ENCODE data around the gene PEF1.
A peak's percentile ranks its signal among the peaks of the same experiment; 100 is the strongest.

The PEF1 gene

GRCh38 chr1:31670593-31670964 lies 25.9 kb upstream of the PEF1 start:
- DNase-seq: no peak

DNA sequence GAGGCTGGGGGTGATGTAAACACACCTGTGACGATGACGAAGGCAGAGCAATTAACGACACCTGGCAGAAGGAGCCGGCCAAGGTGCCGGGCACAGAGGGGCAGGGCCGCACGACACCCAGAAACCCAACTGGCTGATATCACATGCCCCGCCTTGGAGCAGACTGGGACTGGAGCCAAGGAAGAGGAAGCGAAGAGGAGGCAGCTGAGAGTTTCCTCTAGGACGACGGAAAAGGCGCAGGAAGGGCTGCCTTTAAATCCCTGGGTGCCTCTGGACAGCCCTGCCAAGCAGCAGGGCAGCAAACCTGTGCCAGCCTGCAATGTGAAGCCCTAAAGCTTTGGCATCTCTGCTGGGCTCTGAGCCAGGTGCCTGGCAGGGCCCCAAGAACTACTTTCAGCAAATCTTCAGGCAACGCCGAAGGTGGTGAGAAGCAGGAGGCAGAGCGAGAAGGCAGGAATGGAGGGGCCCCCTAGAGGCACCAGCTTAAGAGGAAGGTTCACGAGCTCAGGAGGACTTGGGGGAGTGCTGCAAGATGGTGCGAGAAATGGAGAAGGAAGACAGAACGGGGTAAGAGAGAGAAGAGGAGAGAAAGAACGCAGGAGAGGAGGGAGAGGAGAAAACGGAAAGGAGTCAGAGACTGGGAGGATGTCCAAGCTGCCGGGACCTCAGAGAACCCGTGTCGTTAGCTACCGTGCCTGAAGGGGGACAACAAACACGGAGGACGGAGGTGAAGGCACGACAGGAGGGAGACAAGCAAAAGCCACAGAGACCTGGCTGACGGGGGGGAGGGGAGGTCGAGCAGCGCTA lies 25.3 kb upstream of the PEF1 start:
- DNase-seq: no peak

DNA sequence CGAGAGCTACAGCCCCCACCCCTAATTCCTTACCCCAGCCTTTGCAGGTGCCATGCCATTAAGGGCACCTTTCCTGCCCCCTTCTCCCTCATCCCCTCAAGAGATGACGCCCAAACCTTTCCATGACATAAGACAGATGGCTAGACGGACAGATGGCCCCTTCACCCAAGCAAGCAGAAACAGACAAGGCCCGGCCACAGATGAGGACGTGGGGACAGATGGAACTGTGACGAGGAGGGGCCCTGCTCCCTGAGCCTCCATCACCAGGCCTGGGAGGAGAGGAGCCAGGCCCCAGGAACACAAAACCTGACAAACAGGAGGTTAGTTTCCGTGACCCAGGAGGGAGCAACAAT lies 24.7 kb upstream of the PEF1 start:
- DNase-seq: no peak

DNA sequence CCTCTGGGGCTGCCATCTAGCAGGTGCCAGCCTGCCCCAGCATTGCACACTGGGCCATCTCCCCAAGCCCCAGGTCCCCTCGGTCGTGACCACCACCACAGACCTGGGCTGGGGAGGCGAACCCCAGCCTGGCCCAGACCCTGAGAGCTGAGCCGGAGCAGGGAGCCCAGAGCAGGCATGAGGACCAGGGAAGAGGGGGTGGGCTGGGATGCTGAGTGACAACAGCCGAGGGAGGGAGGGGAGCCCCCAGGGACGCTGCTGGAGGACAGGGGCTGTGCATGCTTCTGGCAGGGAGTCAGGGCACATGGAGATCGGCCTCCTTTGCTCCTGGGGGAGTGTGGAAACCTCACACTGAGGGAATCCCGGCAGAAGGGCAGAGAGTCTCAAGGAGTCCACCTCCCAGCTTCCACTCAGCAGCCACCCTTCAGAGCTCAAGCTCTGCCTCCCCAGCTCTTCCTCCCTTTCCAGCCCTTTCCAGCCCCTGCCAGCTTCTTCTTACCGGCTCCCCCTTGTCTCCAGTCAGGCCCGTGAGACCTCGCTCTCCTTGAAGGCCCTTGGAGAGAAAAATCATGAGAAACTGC lies 23.7 kb upstream of the PEF1 start:
- no peak for DNase-seq

DNA sequence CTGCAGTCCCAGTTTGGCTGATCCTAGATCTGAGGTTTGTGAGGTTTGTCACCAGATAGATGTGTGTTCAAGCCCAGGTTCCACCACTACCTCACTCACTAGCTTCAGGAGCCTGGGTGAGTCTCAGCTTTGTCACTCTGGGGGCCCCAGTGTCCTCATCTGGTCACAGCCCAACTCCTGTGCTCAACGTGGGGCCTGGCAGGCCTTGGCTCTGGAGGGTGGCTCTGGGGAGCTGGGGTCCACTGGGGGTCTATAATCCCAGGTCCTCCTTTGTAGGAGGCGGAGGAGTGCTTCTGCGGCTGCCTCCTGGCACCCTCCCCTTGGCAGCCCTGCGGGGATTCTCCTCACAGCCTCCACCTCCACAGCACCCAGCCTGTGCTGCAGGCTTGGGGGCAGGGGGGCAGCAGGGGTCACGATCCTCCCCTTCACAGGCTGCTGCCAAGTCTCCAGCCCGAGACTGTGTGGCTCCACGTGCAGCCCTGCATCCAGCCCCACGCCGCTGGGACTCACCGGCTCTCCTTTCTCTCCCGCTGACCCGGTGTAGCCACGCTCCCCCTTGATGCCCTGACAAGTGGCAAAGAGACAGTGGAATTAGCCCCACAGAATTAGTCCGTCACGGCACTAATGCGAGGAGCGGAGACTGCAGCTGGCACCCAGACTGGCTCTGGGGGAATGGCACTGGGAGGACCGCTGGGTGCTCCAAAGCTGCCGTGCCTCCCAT lies 22.5 kb upstream of the PEF1 start:
- no peak for DNase-seq

GRCh38 chr1:31666263-31666963 lies 21.7 kb upstream of the PEF1 start:
- no peak for DNase-seq

DNA sequence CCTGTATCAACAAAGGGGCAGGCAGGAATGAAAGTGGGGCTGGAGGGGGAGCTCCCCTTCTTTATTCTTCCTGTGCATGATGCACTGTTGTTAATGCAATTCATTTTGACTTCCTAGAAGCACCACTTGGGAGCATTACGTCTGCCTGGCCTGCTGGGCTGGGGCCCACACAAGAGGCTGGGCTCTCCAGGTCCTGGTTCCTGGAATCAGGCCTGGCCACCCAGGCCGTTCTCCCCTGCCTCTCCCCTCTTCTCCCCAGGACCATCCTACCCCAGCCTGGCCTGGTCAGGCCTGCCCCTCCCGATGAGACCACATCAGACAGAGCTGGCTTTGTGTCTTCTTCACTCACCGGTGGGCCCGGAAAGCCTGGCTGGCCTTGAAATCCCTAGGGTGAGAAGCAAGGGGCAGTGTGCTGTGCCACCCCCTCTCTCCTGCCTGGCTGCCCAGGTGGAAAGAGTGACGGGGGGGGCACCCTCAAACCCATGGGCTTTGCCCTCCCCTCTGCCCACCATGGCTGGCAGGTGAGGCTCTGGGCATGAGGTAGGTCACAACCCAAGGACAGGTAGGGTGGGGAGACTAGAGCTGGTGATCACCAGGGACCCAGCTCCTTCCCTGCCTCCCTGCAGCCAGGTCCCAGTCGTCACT lies 20.7 kb upstream of the PEF1 start:
- DNase-seq: no peak

GRCh38 chr1:31664528-31664927 lies 19.9 kb upstream of the PEF1 start:
- no peak for DNase-seq

DNA sequence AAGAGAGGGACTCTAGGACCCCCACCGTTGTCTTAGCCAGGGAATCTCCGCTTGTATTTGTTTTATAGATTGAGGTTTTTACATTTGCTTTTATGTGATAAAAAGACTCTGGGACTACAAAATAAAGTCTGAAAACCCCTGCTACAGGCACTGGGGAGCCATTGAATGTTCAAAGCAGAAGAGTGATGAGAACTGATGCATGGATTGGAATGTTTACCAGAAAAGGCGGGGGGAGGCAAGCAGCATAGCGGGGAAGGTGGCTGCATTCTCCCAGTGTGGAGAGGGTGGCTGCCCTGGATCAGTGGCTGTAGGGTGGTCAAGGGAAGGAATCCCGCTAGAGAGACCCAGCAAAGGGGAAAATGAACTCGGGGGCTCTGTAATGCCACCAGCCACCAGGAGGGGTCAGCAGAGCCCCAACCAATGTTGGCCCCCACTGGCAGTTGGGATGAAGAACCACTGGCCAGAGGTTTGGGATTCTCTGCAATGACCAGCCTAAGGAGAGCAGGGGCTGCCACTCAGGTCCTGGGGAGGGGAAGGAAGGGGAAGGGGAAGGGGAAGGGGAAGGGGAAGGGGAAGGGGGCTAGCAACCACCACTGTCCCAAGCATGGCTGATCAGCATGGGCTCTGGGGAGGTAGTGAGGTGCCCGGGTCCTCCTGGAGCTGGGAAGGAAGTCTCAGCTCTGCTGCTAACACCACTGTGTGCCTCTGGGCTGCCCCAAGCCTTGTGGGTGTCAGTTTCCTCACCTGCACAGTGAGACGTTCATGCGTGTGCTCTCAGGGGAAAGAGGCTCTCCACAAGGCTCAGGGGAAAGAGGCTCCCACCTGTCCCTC lies 19.2 kb upstream of the PEF1 start:
- DNase-seq: peak in 1 of 2 experiments; percentile 41

DNA sequence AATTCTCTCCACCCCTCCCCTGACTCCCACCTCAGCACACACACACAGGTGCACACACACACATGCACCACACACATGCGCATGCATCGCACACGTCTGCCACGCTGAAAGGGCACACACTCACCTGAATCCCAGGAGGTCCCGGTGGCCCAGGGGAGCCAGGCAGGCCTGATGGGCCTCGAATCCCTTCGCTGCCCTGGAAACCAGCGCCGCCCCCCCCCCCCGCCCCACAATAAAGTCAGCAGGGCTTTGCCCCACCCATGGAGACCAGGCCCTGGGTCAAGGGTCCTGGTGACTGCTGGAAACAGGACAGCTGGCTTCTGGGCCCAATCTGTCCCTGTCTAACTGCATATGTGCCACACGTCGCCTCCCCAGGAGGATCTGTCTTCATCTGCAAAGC lies 17.8 kb upstream of the PEF1 start:
- no peak for DNase-seq

DNA sequence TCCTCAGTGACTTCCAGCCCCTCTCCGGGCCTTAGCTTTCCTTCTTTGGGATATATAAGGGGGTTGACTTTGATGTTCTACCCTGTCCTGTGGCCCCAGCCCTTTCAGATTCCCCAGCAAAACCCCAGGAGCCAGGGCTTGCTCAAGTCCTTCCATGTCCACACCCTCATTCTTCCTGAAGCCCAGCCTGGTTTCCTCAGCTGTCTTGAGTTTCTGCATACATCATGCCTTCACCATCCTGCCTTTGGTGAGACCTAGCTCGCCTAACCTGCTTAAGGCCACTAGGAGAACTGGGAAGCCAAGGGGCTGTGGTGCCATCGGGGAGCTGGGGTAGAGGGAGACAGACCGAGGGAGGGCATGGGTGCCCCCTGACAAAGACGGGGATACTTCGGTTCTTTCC lies 17.2 kb upstream of the PEF1 start:
- no peak for DNase-seq

- DNase-seq: no peak
These were observed 16.3 kb upstream of the PEF1 start for GRCh38 chr1:31660871-31661455.

- no peak for DNase-seq
These were observed 15.2 kb upstream of the PEF1 start for GRCh38 chr1:31659889-31660288.

GRCh38 chr1:31658721-31659120 lies 14.0 kb upstream of the PEF1 start:
- no peak for DNase-seq

GRCh38 chr1:31657972-31658510 lies 13.4 kb upstream of the PEF1 start:
- DNase-seq: no peak

DNA sequence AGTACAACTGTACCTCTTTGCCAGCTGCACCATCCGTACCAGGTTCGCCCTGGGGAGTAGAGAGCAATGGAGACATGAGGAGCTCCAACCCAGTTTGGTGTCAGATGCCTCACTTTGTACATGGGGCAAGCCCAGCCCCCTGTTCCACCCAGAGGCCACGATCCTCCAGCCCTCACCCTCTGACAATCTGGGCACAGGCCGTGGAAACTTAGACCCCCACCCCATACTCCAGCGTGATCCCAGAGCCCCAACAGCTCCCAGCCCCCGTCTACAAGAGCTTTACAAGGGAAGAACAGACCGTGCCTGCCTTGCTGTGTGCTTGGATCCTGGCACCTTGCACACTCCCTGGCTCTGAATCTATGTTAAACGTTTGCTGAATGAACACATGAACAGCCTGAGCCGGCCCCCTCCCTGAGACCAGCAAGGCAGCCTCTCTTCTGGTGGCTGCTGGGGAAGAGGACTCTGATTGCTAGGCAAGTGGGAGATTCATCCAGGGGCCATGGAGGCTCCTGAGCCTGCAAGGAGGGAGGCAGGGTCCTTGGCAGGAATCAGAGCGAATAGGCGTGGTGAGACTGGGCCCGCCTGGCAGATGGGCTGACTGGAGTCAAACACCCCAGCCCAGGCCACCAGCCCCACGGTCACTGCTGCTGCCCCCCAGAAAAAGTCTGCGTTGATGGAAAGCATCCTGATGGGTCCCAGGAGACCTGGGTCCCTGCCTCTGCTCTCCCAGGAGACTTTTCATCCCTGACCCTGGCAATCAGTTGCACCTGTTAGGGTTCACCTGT lies 12.5 kb upstream of the PEF1 start:
- DNase-seq: no peak

- DNase-seq: no peak
These were observed 11.1 kb upstream of the PEF1 start for GRCh38 chr1:31655756-31656155.

DNA sequence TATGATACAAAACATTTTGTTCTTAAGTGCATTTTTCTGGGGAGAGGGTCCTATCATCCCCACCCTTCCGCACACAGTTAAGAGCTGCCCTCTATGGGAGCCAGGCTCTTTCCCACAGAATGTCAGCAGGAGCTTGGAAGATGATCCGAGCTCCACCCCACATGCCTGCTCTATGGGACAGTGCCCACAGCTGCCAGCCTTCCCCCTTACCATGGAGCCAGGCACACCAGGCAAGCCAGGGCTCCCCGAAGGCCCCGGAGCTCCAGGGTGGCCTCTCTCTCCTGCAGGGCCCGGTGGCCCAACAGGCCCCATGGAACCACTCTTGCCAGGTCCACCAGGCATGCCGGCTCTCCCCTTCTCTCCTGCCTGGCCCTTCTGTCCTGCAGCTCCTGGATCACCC lies 10.4 kb upstream of the PEF1 start:
- DNase-seq: no peak

DNA sequence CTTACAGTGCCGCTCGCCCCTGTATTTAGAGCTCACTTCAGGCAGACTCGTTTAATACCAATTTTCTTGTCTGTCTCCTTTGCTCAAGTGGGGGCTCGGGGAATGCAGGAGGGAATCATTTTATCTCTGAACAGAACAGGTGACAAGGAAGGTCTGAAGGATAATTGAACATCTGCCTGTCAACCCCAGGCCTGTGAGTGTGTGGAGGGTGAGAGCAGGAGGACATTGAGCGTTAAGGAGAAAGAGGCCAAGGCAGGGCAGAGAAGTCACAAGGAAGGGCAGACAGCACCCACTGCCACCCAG lies 9.7 kb upstream of the PEF1 start:
- no peak for DNase-seq

- DNase-seq: no peak
These were observed 9.2 kb upstream of the PEF1 start for GRCh38 chr1:31653717-31654473.
